BLaER1 treated with 17β-estradiol and CSF1 and Interleukin-3, amounts not matched to agents 10 nM and 100 nM (cell line): Measurements from ENCODE around the gene CD70.
"Not testable (repeated sequence)": the region's sequence is repeated elsewhere in the genome, so short reads cannot be mapped to it uniquely, and the experiment has no call there.

ENCODE experiments used
- H3K27ac ChIP-seq, 11 experiments: shearing (Covaris generic); formaldehyde crosslinking; 2 replicates each; pipeline ENCODE4 v1.8.1; 2022
- H3K27me3 ChIP-seq, 11 experiments: shearing (Covaris generic); formaldehyde crosslinking; 2 replicates each; pipeline ENCODE4 v1.8.1; 2022
- H3K36me3 ChIP-seq, 11 experiments: shearing (Covaris generic); formaldehyde crosslinking; 2 replicates each; pipeline ENCODE4 v1.8.1; 2022
- H3K4me1 ChIP-seq, 10 experiments: shearing (Covaris generic); formaldehyde crosslinking; 2 replicates each; pipeline ENCODE4 v1.8.1; 2022
- H3K4me2 ChIP-seq, 11 experiments: shearing (Covaris generic); formaldehyde crosslinking; 2 replicates each; pipeline ENCODE4 v1.8.1; 2022
- H3K4me3 ChIP-seq, 10 experiments: shearing (Covaris generic); formaldehyde crosslinking; 2 replicates each; pipeline ENCODE4 v1.8.1; 2022
- H3K9ac ChIP-seq, 11 experiments: shearing (Covaris generic); formaldehyde crosslinking; 2 replicates each; pipeline ENCODE4 v1.8.1; 2022
- H3K9me3 ChIP-seq, 11 experiments: shearing (Covaris generic); formaldehyde crosslinking; replicated peaks in 1 of 11; 2 replicates each; pipeline ENCODE4 v1.8.1; 2022
- H4K20me1 ChIP-seq, 11 experiments: shearing (Covaris generic); formaldehyde crosslinking; 2 replicates each; pipeline ENCODE4 v1.8.1; 2022
- Cebpa-rat ChIP-seq, 11 experiments: shearing (Covaris generic); IDR thresholded peaks; 2 replicates each; pipeline ENCODE4 v1.8.1; 2022

Gene CD70, protein sequence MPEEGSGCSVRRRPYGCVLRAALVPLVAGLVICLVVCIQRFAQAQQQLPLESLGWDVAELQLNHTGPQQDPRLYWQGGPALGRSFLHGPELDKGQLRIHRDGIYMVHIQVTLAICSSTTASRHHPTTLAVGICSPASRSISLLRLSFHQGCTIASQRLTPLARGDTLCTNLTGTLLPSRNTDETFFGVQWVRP

DNA sequence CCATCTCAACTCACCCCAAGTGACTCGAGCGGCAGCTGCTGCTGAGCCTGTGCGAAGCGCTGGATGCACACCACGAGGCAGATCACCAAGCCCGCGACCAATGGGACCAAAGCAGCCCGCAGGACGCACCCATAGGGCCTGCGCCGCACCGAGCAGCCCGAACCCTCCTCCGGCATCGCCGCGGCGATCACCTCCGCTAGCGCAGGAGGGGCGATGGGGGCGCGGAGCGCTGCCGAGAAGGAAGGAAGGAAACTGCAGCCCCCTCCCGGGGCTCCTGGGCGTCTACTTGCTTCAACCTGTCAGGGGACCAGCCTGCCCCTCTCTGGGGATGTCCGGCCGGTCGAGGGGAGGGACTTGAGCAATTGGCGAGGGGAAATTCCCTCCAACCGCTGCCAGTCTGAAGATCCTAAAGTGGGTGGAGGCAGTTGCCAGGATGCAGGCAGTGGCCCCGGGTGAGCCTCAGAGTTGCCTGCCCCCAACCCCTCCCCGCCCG, at the start of gene CD70:
CD70 (minus strand) TSS at position 324 of the 493 bp plus-strand sequence; CDS start at position 176, 148 bp downstream.
- Histone ChIP-seq H3K4me1 (peaks cover 63 to 88% (median 80%) of the 10 kb centered on the region in 10 experiments), H3K9ac (peak within 1 kb of the TSS; percentile 76 to 87 (median 82)), H4K20me1 (peaks cover 0 to 30% (median 0%) of the 10 kb centered on the region in 11 experiments; a peak in 9 of 22 replicates)

DNA sequence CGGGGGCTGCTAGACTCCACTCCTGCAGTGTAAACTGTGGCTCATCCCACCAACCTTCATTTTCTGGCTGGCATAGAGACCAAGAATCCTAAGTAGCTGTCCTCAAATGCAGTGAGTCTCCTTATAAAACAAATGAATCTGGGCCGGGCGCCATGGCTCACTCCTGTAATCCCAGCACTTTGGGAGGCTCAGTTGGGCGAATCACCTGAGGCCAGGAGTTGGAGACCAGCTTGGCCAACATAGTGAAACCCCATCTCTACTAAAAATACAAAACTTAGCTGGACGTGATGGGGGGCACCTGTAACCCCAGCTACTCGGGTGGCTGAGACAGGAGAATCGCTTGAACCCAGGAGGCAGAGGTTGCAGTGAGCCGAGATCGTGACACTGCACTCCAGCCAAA, 49.4 kb upstream of the CD70 start:
- not testable (repeated sequence) for H3K9me3 ChIP-seq, H3K27ac ChIP-seq, H3K36me3 ChIP-seq, H3K4me3 ChIP-seq, H3K4me2 ChIP-seq, H3K9ac ChIP-seq
- peaks cover 18 to 33% (median 21%) of the 10 kb centered on the region in 10 experiments for H3K4me1 ChIP-seq
- H3K27me3 ChIP-seq = peaks cover 0 to 45% (median 0%) of the 10 kb centered on the region in 11 experiments; a peak in 7 of 22 replicates
- H4K20me1 ChIP-seq = peaks cover 0 to 35% (median 0%) of the 10 kb centered on the region in 11 experiments; a peak in 4 of 22 replicates

More for the DNA sequence above, at the start of gene CD70:
- TF ChIP-seq Cebpa-rat (IDR thresholded peaks at IDR 0.05) = no peak
- Histone ChIP-seq H3K27me3 (peaks cover 54 to 68% (median 65%) of the 10 kb centered on the region in 11 experiments), H3K27ac (peak within 1 kb of the TSS; percentile 59 to 87 (median 75)), H3K9me3 (peaks cover 0 to 6% (median 0%) of the 10 kb centered on the region in 11 experiments; a peak in 1 of 22 replicates), H3K36me3 (peaks cover 4 to 8% (median 7%) of the 10 kb centered on the region in 11 experiments; a peak in 16 of 22 replicates), H3K4me2 (peak within 1 kb of the TSS; percentile 70 to 97 (median 94)), H3K4me3 (peak within 1 kb of the TSS; percentile 67 to 79 (median 70))

DNA sequence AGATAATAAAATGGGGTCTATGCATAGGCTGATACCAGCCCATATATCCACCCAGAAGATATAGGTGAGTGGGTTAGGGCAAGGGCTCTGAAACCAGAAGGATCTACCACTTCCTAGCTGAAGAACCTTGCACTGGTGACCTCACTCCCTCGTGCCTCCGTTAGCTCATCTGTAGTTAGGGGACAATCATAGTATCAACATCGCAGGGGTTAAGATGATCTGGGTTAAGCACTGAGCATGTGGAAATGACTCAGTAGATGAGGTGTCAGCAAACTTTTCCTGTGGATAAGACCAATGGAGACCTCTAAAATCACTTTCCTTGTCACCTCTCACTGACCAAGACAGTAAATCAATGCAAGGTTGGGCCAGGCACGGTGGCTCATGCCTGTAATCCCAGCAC, 48.5 kb upstream of the CD70 start:
- Histone ChIP-seq H3K9me3 (peaks cover 0 to under 1% (median 0%) of the 10 kb centered on the region in 11 experiments; a peak in 1 of 22 replicates), H3K4me3 (no peak overlapping the region), H3K4me1 (peaks cover 18 to 33% (median 21%) of the 10 kb centered on the region in 10 experiments), H4K20me1 (peaks cover 0 to 27% (median 0%) of the 10 kb centered on the region in 11 experiments; a peak in 4 of 22 replicates), H3K9ac (no peak overlapping the region), H3K36me3 (no peaks in the 10 kb centered on the region), H3K4me2 (peak overlapping the region in 4 of 11 experiments; percentile 2 to 56 (median 39); a peak in 5 of 22 replicates), H3K27ac (no peak overlapping the region), H3K27me3 (peaks cover 0 to 37% (median 0%) of the 10 kb centered on the region in 11 experiments; a peak in 6 of 22 replicates)
- TF ChIP-seq Cebpa-rat (IDR thresholded peaks at IDR 0.05) = no peak

DNA sequence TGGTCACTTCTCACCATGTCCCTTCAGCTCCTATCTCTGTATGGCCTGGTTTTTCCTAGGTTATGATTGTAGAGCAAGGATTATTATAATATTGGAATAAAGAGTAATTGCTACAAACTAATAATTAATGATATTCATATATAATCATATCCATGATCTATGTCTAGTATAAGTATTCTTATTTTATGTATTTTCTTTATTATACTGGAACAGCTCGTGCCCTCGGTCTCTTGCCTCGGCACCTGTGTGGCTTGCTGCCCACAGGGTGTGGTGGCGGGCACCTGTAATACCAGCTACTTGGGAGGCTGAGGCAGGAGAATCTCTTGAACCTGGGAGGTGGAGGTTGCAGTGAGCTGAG, 42.5 kb upstream of the CD70 start:
- not testable (repeated sequence) for H3K4me3 ChIP-seq, H3K9ac ChIP-seq, H3K36me3 ChIP-seq, H3K27ac ChIP-seq, H4K20me1 ChIP-seq, H3K27me3 ChIP-seq, H3K4me2 ChIP-seq, H3K9me3 ChIP-seq
- peaks cover 0 to 12% (median 7%) of the 10 kb centered on the region in 10 experiments; a peak in 13 of 20 replicates for H3K4me1 ChIP-seq

DNA sequence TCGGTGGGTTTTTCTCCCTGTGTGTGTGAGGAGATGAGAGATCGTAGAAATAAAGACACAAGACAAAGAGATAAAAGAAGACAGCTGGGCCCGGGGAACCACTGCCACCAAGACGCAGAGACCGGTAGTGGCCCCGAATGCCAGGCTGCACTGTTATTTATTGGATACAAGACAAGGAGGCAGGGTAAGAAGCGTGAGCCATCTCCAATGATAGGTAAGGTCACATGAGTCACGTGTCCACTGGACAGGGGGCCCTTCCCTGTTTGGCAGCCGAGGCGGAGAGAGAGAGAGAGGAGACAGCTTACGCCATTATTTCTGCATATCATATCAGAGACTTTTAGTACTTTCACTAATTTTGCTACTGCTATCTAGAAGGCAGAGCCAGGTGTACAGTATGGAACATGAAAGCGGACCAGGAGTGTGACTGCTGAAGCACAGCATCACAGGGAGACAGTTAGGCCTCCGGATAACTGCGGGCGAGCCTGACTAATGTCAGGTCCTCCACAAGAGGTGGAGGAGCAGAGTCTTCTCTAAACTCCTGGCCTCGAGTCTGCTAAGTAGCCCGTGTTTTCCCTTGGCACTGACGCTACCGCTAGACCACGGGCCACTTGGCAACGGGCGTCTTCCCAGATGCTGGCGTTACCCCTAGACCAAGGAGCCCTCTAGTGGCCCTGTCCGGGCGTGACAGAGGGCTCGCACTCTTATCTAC, 42.0 kb upstream of the CD70 start:
- H3K4me2 ChIP-seq = peak overlapping the region in 10 of 11 experiments; percentile 10 to 66 (median 42); a peak in 14 of 22 replicates
- not testable (repeated sequence) for H3K36me3 ChIP-seq, H4K20me1 ChIP-seq, H3K27me3 ChIP-seq, H3K27ac ChIP-seq, H3K9ac ChIP-seq, H3K4me3 ChIP-seq
- H3K9me3 ChIP-seq = peaks cover 0 to 15% (median 7%) of the 10 kb centered on the region in 11 experiments; a peak in 13 of 22 replicates
- H3K4me1 ChIP-seq = peaks cover 0 to 11% (median 7%) of the 10 kb centered on the region in 10 experiments; a peak in 13 of 20 replicates

DNA sequence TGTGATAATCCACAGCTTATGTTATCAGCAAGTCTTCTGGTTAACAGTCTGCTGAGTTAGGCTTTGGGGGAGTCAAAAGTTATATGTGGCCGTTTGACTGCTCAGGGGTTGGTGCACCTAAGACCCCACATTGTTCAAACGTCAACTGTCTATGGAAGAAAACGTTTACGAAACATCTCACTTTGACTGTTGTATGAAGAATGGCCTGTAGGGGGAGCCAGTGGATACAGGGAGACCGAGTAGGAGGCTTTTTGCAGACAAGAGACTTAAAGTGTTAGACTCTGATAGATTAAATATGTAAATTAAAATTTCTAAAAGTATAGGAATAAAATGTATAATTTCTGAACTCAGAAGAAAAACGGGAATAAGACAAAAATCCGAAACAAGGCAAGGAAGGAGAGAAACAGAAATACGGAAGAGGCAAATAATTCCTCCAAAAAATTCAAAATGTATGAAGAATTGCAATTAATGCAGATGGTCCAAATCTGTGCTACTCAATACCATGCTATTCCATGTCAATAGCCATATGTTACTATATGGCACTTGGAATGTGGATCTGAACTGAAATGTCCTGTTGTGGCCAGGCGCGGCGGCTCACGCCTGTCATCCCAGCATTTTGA, 41.2 kb upstream of the CD70 start:
- Histone ChIP-seq H3K4me3 (no peak overlapping the region), H3K9me3 (peaks cover 4 to 22% (median 15%) of the 10 kb centered on the region in 11 experiments), H3K27ac (no peak overlapping the region), H3K4me2 (no peak overlapping the region; a peak in 2 of 22 replicates), H3K4me1 (peaks cover 0 to 11% (median 7%) of the 10 kb centered on the region in 10 experiments; a peak in 13 of 20 replicates), H3K27me3 (no peaks in the 10 kb centered on the region), H3K9ac (no peak overlapping the region), H4K20me1 (no peaks in the 10 kb centered on the region), H3K36me3 (no peaks in the 10 kb centered on the region)
- TF ChIP-seq Cebpa-rat (IDR thresholded peaks at IDR 0.05) = no peak

DNA sequence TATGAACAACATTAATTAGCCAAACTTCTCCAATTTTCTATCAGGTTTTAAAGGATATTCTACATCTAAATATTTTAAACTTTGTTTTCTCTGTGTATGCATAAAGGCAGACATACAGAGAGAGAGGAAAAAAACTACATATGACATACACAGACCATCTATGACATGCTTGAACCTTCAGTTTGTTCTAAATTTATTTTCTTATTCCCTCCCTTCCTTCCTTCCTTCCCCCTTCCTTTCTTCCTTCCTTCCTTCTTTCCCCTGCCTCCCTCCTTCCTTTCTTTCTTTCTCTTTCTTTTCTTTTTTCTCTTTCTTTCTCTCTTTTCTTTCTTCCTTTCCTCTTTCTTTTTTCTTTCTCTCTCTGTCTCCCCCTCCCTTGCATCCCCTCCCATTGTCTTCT, 35.8 kb upstream of the CD70 start:
- Histone ChIP-seq H3K4me3 (no peak overlapping the region), H3K9ac (no peak overlapping the region), H3K36me3 (peaks cover 0 to 4% (median 0%) of the 10 kb centered on the region in 11 experiments; a peak in 1 of 22 replicates), H3K27ac (no peak overlapping the region), H3K4me2 (no peak overlapping the region), H3K4me1 (peaks cover 0 to 14% (median 0%) of the 10 kb centered on the region in 10 experiments; a peak in 5 of 20 replicates), H3K27me3 (no peaks in the 10 kb centered on the region), H3K9me3 (peaks cover 56 to 73% (median 65%) of the 10 kb centered on the region in 11 experiments), H4K20me1 (no peaks in the 10 kb centered on the region)
- TF ChIP-seq Cebpa-rat (IDR thresholded peaks at IDR 0.05) = no peak

DNA sequence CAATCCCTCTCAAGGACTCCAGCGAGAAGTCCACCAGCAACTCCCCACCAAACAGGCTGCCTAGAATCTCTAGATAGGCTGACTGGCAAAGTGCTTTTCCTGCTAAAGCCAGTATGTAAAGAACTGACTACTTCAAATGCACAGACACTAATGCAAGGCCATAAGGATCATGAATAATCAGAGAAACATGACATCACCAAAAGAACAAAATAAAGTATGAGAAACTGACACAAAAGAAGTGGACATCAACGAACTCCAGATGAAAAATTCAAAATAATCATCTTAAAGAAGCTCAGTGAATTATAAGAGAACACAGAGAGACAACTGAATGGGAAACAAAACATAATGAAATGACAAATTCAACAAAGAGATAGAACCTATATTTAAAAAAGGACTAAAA, 26.4 kb upstream of the CD70 start:
- no peak overlapping the region for H3K27ac ChIP-seq
- no peaks in the 10 kb centered on the region for H3K36me3 ChIP-seq
- H4K20me1 ChIP-seq = no peaks in the 10 kb centered on the region
- H3K4me1 ChIP-seq = peaks cover 0 to 14% (median 0%) of the 10 kb centered on the region in 10 experiments; a peak in 6 of 20 replicates
- no peak overlapping the region for H3K9ac ChIP-seq
- H3K4me3 ChIP-seq = no peak overlapping the region
- H3K4me2 ChIP-seq = no peak overlapping the region
- peaks cover 0 to 8% (median 0%) of the 10 kb centered on the region in 11 experiments; a peak in 4 of 22 replicates for H3K27me3 ChIP-seq
- no peak for TF ChIP-seq Cebpa-rat (IDR thresholded peaks at IDR 0.05)
- peaks cover 26 to 59% (median 42%) of the 10 kb centered on the region in 11 experiments for H3K9me3 ChIP-seq

DNA sequence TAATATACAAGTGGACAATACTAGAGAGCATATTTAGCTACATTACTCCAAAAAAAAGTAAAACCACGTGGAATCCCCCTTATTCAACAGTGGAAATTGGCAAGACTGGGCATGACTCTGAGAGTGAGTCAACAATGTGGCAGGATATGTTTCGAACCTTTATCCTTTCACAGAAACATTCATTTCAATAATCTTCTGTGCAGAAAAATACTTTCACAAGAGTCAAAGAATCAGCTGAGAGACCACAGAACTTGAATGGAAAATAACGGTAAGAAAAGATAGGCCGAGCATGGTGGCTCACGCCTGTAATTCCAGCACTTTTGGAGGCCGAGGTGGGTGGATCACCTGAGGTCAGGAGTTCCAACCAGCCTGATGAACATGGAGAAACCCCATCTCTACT, 25.1 kb upstream of the CD70 start:
- Histone ChIP-seq H3K9ac (no peak overlapping the region), H3K4me1 (peaks cover 0 to 14% (median 0%) of the 10 kb centered on the region in 10 experiments; a peak in 6 of 20 replicates), H3K27ac (no peak overlapping the region), H3K27me3 (peaks cover 0 to 3% (median 0%) of the 10 kb centered on the region in 11 experiments; a peak in 4 of 22 replicates), H3K4me3 (no peak overlapping the region), H4K20me1 (no peaks in the 10 kb centered on the region), H3K9me3 (peaks cover 20 to 46% (median 33%) of the 10 kb centered on the region in 11 experiments), H3K4me2 (no peak overlapping the region), H3K36me3 (no peaks in the 10 kb centered on the region)
- no peak for TF ChIP-seq Cebpa-rat (IDR thresholded peaks at IDR 0.05)
